Activated T-helper 2 cell treated with anti-CD3 and anti-CD28 coated beads, Interferon-gamma antibody, Interleukin-2, Interleukin-4, amounts not matched to agents 10 μg/mL and 5 μg/mL and 100 μg/mL, durations not matched to agents 14 hours and 24 hours and 36 hours (primary cell): ENCODE measurements around the gene PMVK. TPM values are rescaled to one million over a fixed set of nuclear protein-coding genes. Genes with fewer than 3 reads are reported as not detected.

Experiments used
- DNase-seq: peaks from one replicate; pipeline ENCODE4 v3.0.0; 2021; ENCODE audit warnings: low spot score
- H3K27ac Mint-ChIP-seq: one replicate; pipeline ENCODE4 v1.8.0; 2021; ENCODE audit warnings: mixed read lengths
- H3K27me3 Mint-ChIP-seq: one replicate; pipeline ENCODE4 v1.8.0; 2021; ENCODE audit warnings: low read depth, mixed read lengths
- H3K36me3 Mint-ChIP-seq: one replicate; pipeline ENCODE4 v1.8.0; 2021; ENCODE audit warnings: low read depth, mixed read lengths
- H3K4me1 Mint-ChIP-seq: one replicate; pipeline ENCODE4 v1.8.0; 2021; ENCODE audit warnings: low read depth, mixed read lengths
- H3K4me3 Mint-ChIP-seq: one replicate; pipeline ENCODE4 v1.8.0; 2021; ENCODE audit warnings: low read depth, mild to moderate bottlenecking, moderate library complexity, mixed read lengths
- H3K9me3 Mint-ChIP-seq: one replicate; pipeline ENCODE4 v1.8.0; 2021; ENCODE audit warnings: mixed read lengths
- intact Hi-C: fragments of 100-400 bp; cut with micrococcal nuclease; formaldehyde crosslinking; loops from one replicate; pipeline ENCODE4 v1.15.1; 2023
- total RNA-seq: library from RNA; stranded (reverse); gene quantifications from 2 replicates; pipeline ENCODE4 v1.2.3, GENCODE V29; 2022

Gene PMVK
- total RNA-seq, 1 donor from 2014 or later: 44.8 TPM

DNA sequence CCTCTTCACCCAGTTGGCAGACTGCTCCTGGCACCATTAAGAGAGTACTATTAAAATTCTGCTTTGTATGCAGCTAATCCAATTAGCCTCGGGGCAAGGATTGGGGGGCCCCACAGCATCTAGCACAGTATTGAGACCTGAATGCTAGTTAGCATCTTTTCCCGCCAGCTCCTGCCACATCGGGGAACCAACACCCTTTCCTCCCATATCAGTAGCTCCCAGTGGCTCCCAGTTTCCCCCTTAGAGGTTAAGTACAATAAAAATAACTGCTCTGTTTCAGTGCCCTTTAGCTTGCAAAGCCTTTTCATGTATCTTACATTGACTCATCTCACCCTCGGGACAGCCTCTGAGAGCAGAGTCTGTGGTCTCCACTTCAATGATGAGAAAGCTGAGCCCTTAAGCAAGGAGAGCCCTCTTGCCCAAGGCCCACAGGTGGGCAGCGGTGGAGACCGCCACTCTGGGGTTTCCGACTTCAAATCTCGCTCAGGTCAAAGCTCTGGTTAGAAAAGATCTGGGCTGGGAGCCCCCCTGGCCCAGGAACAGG, 4.2 kb upstream of the PMVK start:
- Mint-ChIP-seq H3K4me3 (peak overlapping the region; percentile 42), H3K9me3 (no peaks in the 10 kb centered on the region), H3K4me1 (peaks cover 68% of the 10 kb centered on the region), H3K27me3 (no peaks in the 10 kb centered on the region), H3K36me3 (peaks cover 10% of the 10 kb centered on the region), H3K27ac (peak overlapping the region; percentile 90)
- intact Hi-C loops: no loop called here
- no peak for DNase-seq

GRCh38 chr1:154940213-154940560, 3.7 kb upstream of the PMVK start:
- no peaks in the 10 kb centered on the region for H3K9me3 Mint-ChIP-seq
- H3K27me3 Mint-ChIP-seq: no peaks in the 10 kb centered on the region
- peaks cover 12% of the 10 kb centered on the region for H3K36me3 Mint-ChIP-seq
- H3K27ac Mint-ChIP-seq: peak overlapping the region; percentile 90
- peaks cover 71% of the 10 kb centered on the region for H3K4me1 Mint-ChIP-seq
- intact Hi-C loops: no loop called here
- no peak overlapping the region for H3K4me3 Mint-ChIP-seq
- DNase-seq: no peak

DNA sequence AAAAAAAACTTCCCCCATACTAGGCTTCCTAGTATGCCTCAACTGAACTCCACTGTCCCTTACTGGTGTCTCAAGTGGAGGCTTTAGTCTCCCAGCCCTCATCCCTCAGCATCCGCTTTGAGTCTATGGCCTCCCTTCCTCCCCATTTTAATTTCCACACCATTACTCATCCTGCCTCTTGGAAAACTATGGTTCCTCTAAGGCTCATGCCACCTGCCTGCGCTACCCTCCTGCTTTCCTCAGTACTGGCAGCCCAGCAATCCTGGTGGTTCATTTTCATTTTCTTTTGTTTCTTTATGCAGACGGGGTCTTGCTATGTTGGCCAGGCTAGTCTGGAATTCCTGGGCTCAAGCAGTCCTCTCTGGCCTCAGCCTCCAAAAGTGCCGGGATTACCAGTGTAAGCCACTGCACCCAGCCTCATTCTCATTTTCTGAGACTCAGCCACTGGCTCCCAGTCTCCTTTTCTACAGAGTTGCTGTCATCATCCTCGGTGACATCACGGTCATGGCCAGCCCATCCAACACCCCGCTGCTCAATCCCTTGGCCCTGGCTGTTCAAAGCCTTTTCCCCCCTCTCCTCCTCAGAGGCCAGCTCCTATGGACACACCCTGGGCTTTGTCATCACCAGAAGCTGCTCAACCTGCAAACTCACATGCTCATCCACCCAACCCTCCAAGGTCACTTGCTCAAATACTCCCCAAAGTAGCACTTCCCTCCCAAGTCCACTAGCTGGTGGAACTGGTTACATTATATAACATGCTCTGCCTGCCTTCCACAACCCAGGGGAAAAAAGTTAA, 2.3 kb upstream of the PMVK start:
- peaks cover 13% of the 10 kb centered on the region for H3K36me3 Mint-ChIP-seq
- H3K27ac Mint-ChIP-seq: peak overlapping the region; percentile 95
- peak overlapping the region; percentile 74 for H3K4me3 Mint-ChIP-seq
- DNase-seq: no peak
- no peaks in the 10 kb centered on the region for H3K27me3 Mint-ChIP-seq
- H3K9me3 Mint-ChIP-seq: no peaks in the 10 kb centered on the region
- intact Hi-C loops: no loop called here
- H3K4me1 Mint-ChIP-seq: peaks cover 65% of the 10 kb centered on the region

- Mint-ChIP-seq H3K27ac (peak overlapping the region; percentile 95), H3K4me1 (peaks cover 57% of the 10 kb centered on the region), H3K27me3 (no peaks in the 10 kb centered on the region), H3K4me3 (peak overlapping the region; percentile 93), H3K36me3 (peaks cover 12% of the 10 kb centered on the region), H3K9me3 (no peaks in the 10 kb centered on the region)
- intact Hi-C loops: loop anchor here (1.0 to 2.0 kb wide), 3 partner anchors 17 to 379 kb away; partner anchors contain the start of genes CKS1B and UBE2Q1
- no peak for DNase-seq
Measured at GRCh38 chr1:154937988-154938386, 1.5 kb upstream of the PMVK start.

DNA sequence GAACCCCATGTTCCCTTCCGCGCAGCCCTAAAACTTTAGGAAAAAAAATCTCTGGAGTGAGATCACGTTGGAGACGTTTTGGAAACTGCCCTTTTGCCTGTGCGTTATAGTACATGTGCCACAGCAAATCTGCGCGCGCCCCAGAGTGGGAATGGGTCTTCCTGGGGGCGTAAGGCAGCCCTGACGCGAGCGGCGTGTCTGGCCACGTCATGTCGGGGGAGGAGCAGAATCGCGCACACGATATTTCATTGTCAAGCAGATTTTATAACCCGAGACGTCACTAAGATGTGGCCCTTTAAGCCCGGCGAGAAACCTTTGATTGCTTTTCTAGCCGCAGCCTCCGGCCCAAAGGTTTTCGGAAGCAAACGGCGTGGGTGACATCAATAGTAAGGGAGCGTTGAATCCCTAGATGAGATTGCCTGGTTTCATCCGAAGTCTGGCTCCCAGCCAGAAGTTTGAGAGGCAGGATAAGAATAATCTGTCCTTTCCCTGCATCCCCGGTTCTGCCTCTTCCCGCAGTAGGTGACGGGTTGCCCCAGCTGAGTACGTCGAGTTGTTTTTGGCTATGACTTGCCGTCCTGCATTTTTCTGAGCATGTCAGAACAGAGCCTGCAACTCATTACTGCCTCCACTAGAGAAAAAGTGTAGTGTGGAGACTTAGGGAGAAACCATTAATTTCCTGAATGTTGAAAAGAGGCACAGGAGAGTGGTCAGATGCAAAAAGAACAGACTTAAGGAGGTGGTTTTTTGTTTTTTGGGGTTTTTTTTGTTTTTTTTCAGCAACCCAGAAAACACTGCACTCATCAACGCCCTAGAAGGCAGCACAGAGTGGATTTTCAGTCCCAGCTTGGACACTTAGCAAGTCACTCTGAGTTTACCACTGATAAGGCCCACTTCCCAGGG, 817 bp upstream of the PMVK start:
- H3K27me3 Mint-ChIP-seq: no peaks in the 10 kb centered on the region
- intact Hi-C loops: loop anchor here (1.0 to 2.0 kb wide), 3 partner anchors 18 to 379 kb away; partner anchors contain the start of genes CKS1B and UBE2Q1
- peaks cover 51% of the 10 kb centered on the region for H3K4me1 Mint-ChIP-seq
- peak overlapping the region; percentile 93 for H3K4me3 Mint-ChIP-seq
- H3K36me3 Mint-ChIP-seq: peaks cover 12% of the 10 kb centered on the region
- DNase-seq: peak; percentile 90
- peak overlapping the region; percentile 95 for H3K27ac Mint-ChIP-seq
- no peaks in the 10 kb centered on the region for H3K9me3 Mint-ChIP-seq

DNA sequence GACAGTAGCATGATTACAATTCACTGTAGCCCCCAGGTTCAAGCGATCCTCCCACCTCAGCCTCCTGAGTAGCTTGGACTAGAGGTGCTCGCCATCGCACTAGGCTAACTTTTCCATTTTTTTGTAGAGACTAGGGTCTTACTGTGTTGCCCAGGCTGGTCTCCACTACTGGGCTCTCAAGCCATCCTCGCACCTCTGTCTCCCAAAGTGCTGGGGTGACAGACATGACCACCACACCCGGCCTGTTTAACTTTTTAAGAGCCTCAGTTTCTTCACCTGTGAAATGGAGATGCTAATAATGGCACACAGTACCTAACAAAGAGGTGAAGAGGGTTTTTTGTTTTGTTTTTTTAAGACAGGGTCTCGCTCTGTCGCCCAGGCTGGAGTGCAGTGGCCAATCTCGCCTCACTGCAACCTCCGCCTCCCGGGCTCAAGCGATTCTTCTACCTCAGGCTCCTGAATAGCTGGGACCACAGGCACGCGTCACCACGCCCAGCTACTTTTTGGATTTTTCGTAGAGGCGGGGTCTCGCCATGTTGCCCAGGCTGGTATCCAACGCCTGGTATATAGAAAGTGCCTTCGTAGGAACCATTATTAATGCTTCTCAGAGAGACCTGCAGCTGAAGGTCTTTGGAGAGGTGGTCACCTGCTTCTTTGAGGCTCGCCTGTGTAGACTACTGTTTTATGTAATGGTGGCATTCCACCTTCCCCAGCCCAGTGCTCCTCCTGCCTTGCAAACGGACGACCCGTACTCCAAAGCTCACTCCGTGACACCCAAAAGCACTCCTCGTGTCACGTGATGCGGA, 567 bp downstream of the PMVK start:
- peaks cover 16% of the 10 kb centered on the region for H3K36me3 Mint-ChIP-seq
- H3K4me1 Mint-ChIP-seq: peaks cover 38% of the 10 kb centered on the region
- no peak for DNase-seq
- peak overlapping the region; percentile 95 for H3K27ac Mint-ChIP-seq
- H3K27me3 Mint-ChIP-seq: no peaks in the 10 kb centered on the region
- intact Hi-C loops: loop anchor here (1.0 to 2.0 kb wide), 2 partner anchors 237 to 377 kb away; partner anchors contain the start of genes KRTCAP2, TRIM46 and UBE2Q1
- peak overlapping the region; percentile 93 for H3K4me3 Mint-ChIP-seq
- H3K9me3 Mint-ChIP-seq: no peaks in the 10 kb centered on the region

GRCh38 chr1:154934358-154934948, 2.1 kb downstream of the PMVK start:
- no peak for DNase-seq
- Mint-ChIP-seq H3K4me1 (peaks cover 27% of the 10 kb centered on the region), H3K4me3 (peak overlapping the region; percentile 49), H3K27ac (no peak overlapping the region), H3K36me3 (peaks cover 22% of the 10 kb centered on the region), H3K9me3 (no peaks in the 10 kb centered on the region), H3K27me3 (no peaks in the 10 kb centered on the region)
- intact Hi-C loops: no loop called here

DNA sequence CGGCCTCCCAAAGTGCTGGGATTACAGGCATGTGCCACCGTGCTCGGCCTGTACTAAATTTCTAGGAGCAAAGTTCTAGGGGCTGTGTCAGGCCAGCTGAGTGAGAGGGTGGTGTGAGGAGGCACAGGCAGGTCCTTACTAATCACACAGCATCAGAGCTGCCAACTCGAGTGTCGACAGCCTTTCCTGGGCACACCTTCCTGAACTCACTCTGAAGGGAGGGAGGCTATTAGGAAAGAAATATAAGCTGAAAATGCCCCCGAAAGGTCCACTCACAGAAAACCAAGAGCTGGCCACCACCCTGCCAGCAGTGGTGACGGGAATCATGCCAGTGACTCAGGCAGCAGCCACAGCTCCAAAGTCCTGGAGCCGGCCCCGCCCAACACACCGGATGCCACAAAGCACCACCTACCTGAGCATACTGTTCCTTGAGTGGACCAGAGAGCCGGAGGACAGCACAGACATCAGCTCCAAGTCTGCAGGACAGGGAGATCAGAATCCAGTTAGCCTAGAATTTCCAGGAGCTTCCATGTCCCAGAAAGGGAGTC, 4.5 kb downstream of the PMVK start:
- Mint-ChIP-seq H3K4me3 (no peak overlapping the region), H3K4me1 (peaks cover 10% of the 10 kb centered on the region), H3K9me3 (no peaks in the 10 kb centered on the region), H3K27ac (no peak overlapping the region), H3K36me3 (peaks cover 41% of the 10 kb centered on the region), H3K27me3 (no peaks in the 10 kb centered on the region)
- DNase-seq: no peak
- intact Hi-C loops: no loop called here

- no peaks in the 10 kb centered on the region for H3K27me3 Mint-ChIP-seq
- no peak overlapping the region for H3K4me3 Mint-ChIP-seq
- intact Hi-C loops: no loop called here
- no peaks in the 10 kb centered on the region for H3K9me3 Mint-ChIP-seq
- H3K27ac Mint-ChIP-seq: no peak overlapping the region
- DNase-seq: no peak
- H3K36me3 Mint-ChIP-seq: peaks cover 57% of the 10 kb centered on the region
- H3K4me1 Mint-ChIP-seq: peaks cover 9% of the 10 kb centered on the region
Measured at GRCh38 chr1:154926201-154926600, 10.3 kb downstream of the PMVK start.

GRCh38 chr1:154925335-154926170, 11.0 kb downstream of the PMVK start:
- Mint-ChIP-seq H3K4me1 (peaks cover 9% of the 10 kb centered on the region), H3K27ac (peak overlapping the region; percentile 9), H3K27me3 (no peaks in the 10 kb centered on the region), H3K4me3 (no peak overlapping the region), H3K36me3 (peaks cover 53% of the 10 kb centered on the region), H3K9me3 (no peaks in the 10 kb centered on the region)
- DNase-seq: no peak
- intact Hi-C loops: no loop called here

GRCh38 chr1:154923695-154924094, 12.8 kb downstream of the PMVK start:
- no peak for DNase-seq
- Mint-ChIP-seq H3K9me3 (no peaks in the 10 kb centered on the region), H3K4me3 (no peak overlapping the region), H3K36me3 (peaks cover 40% of the 10 kb centered on the region), H3K27me3 (no peaks in the 10 kb centered on the region), H3K4me1 (peaks cover 9% of the 10 kb centered on the region), H3K27ac (no peak overlapping the region)
- intact Hi-C loops: no loop called here
